ENCODE measurements around the gene SERINC1. TPM values are rescaled to one million over a fixed set of nuclear protein-coding genes. Genes with fewer than 3 reads are reported as not detected.
"Not testable (repeated sequence)": the region's sequence is repeated elsewhere in the genome, so short reads cannot be mapped to it uniquely, and the experiment has no call there.

Gene SERINC1
- total RNA-seq: 100 to 1,000 TPM; 125 to 159 (median 134) TPM

DNA sequence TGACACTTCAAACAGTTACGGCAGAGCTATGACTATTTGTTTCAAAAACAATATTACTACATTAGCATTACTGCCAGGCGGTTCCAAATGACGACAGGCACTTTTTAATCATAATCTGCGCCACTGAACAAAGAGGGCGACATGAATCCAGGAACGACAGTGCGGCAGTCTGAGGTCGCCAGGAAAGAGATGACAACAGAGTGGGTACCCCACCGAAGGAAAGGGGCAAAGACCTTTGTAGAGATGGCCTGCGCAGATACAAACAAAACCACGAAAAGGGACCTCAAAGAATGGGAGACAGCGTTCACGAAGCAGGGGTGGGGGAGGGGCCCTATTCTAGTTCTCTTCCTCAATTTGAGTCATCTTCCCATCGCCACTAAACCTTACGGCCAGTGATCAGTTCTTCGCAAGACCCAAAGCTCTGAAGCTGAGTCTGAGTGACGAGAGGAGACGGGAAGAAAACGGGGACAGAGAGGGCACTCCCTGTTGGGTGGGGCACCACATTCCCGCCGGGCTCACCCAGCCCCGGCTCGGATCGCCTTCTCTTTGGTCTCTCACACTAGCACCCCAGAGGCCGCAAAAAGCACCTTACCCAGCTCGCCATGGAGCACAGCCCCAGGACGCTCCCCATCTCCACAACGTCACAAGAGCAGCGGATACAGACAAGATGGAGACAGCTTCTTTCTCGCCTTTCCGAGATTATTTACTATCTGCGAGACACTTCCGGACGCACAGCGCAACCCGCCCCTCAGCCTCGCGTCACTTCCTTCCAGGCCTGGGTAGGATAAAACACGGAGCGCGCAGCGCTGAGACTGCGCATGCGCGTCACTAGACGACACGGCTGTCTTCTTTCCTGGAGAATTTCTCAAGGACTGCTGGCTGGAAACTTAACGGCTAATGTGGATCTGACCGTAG is at the start of gene SERINC1:
Gene SERINC1, minus strand, starts transcription at position 701 of the 915 bp plus-strand sequence. Its CDS starts 70 bp downstream, at position 631.
- WGBS, 2 donors: 0 to 1% methylated on average over 44 to 49 of the region's 49 CpGs
- DNase-seq (ENCODE audit: low spot score in 2 of 2): peak; percentile 95 to 98
- intact Hi-C loops (cut with DNase I; ENCODE audit: low total_unique reads): no loop called here
- peak in 1 of 2 donors; percentile 88 for TF ChIP-seq POLR2A (IDR thresholded peaks at IDR 0.05)
- TF ChIP-seq, protein P1, sequence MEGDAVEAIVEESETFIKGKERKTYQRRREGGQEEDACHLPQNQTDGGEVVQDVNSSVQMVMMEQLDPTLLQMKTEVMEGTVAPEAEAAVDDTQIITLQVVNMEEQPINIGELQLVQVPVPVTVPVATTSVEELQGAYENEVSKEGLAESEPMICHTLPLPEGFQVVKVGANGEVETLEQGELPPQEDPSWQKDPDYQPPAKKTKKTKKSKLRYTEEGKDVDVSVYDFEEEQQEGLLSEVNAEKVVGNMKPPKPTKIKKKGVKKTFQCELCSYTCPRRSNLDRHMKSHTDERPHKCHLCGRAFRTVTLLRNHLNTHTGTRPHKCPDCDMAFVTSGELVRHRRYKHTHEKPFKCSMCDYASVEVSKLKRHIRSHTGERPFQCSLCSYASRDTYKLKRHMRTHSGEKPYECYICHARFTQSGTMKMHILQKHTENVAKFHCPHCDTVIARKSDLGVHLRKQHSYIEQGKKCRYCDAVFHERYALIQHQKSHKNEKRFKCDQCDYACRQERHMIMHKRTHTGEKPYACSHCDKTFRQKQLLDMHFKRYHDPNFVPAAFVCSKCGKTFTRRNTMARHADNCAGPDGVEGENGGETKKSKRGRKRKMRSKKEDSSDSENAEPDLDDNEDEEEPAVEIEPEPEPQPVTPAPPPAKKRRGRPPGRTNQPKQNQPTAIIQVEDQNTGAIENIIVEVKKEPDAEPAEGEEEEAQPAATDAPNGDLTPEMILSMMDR (IDR thresholded peaks at IDR 0.05): no peak
- peak within 1 kb of the TSS; percentile 91 for H3K4me3 ChIP-seq (ENCODE audit: low read depth, poor library complexity, severe bottlenecking)

DNA sequence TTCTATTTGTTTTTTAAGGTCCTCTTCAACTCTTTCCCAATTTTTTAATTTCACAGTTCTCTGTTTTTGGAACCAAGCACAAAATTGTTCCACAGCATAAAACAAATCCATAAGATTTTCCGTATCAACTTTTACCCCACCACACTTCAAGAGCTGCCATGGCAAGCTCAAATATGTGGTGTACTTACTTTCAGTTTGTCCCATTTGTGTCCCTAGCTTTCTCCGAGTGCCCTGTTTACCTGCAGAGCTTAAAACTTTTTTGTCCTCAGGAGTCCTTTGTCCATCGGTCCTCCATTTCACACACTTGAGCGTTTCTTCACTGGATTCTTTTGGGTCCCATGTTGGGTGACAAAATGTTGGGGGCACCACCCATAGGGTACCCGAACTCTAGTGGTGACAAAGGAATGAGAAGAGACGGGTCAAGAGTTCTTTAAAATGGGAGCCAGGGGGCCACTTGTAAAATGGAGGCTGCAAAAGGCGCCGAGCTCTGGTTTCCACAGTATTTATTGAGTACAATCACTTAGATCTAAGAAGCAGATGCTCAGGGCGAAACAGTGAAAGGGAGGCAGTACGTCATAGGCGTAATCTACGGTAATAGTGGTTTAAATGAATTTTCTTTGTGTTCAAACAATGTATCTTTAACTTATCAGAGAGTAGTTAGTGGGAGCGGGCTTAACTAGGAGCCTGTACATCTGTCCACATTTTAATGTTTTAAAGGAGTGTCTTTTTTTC is 39.8 kb upstream of the SERINC1 start:
- no peak for TF ChIP-seq POLR2A (IDR thresholded peaks at IDR 0.05)
- TF ChIP-seq, protein P1 (IDR thresholded peaks at IDR 0.05): no peak
- intact Hi-C loops (cut with DNase I; ENCODE audit: low total_unique reads): no loop called here
- 94 to 95% methylated on average over 13 of the region's 13 CpGs for WGBS, 2 donors
- no peak overlapping the region for H3K4me3 ChIP-seq (ENCODE audit: low read depth, poor library complexity, severe bottlenecking)
- no peak for DNase-seq (ENCODE audit: low spot score in 2 of 2)

DNA sequence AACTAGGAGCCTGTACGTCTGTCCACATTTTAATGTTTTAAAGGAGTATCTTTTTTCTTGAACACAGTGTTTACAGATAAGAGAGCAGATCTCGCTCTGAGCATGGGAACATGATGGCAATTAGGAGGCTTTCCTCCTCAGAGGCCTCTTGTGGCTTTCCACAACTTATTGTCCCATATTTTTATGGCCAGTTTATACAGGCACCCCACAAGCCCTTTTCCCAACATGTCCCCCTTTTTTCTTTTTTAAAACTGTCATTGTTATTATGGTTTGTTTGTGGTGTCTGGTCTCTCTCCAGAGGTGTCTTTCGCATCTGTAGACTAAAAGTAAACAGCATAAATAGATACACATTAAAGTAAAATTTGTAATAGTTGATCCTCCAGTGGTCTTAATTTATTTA is 33.6 kb upstream of the SERINC1 start:
- H3K4me3 ChIP-seq (ENCODE audit: low read depth, poor library complexity, severe bottlenecking); intact Hi-C loops (cut with DNase I; ENCODE audit: low total_unique reads): not testable (repeated sequence)
- WGBS, 2 donors: 87 to 89% methylated on average over 3 of the region's 3 CpGs

DNA sequence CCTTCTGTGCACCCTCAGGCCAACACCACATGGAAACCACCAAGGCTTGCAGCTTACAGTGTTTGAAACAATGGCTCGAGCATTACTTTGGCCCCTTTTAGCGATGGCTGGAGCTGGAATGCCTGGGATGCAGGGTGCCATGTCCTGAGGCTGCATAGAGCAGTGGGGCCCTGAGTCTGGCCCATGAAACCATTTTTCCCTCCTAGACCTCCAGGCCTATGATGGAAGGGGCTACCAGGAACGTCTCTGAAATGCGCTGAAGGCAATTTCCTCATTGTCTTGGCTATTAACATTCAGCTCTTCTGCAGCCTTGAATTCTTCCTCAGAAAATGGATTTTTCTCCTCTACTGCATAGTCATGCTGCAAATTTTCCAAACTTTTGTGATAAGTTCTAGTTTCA is 29.9 kb upstream of the SERINC1 start:
- TF ChIP-seq POLR2A (IDR thresholded peaks at IDR 0.05): no peak
- TF ChIP-seq, protein P1 (IDR thresholded peaks at IDR 0.05): no peak
- 87 to 94% methylated on average over 4 of the region's 4 CpGs for WGBS, 2 donors
- no peak for DNase-seq (ENCODE audit: low spot score in 2 of 2)
- intact Hi-C loops (cut with DNase I; ENCODE audit: low total_unique reads): no loop called here
- H3K4me3 ChIP-seq (ENCODE audit: low read depth, poor library complexity, severe bottlenecking): no peak overlapping the region

More for the DNA sequence above, 33.6 kb upstream of the SERINC1 start:
- DNase-seq (ENCODE audit: low spot score in 2 of 2): not testable (repeated sequence)

DNA sequence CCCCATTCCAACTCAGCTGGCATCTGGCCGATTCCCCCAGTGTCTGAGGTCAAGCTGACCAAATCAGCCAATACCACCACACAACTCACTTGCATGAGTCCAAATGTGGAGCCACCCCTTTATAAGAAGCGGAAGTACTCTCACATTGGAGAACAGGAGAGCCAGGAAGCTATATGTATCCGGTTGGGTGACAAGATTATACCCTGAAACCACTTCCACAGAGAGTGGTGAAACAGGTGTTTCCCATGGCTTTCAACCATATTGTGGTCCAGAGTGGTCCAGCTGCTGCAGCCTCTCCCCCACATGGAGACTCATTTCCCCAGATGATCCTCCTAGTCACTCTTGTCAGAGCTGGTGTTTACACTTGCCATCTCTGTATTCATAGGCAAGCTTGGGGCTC is 24.0 kb upstream of the SERINC1 start:
- WGBS, 2 donors: 77 to 91% methylated on average over 3 of the region's 3 CpGs
- intact Hi-C loops (cut with DNase I; ENCODE audit: low total_unique reads): no loop called here
- no peak overlapping the region for H3K4me3 ChIP-seq (ENCODE audit: low read depth, poor library complexity, severe bottlenecking)
- TF ChIP-seq, protein P1 (IDR thresholded peaks at IDR 0.05): no peak
- no peak for TF ChIP-seq POLR2A (IDR thresholded peaks at IDR 0.05)
- DNase-seq (ENCODE audit: low spot score in 2 of 2): no peak

DNA sequence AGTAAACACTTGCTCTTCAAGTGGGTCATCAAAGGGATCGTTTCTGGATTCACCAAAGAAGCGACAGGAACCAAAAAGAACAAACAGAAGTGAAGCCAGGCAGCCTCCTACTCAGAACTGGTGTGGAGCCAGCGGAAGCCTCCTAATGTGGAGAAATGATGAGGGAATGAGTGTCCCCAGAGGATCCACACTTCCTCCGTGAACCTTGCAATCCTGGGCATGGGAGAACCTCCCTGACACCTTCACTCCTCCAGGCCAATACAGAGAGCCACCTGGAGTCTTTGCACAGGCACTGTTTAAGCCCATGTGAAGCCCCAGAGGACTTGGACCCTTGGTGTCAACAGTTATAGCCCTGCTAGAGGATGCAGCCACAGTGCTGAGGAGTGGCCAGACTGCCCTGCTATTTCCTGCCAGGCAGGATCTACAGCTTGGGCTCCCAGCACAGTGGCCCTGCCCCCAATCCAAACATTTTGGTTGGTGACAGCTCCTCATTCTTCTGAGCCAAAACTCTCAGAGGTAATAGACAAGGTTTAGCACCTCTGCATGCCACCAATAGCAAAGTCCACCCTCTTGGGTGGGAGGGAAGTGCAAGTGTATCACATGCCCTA is 23.2 kb upstream of the SERINC1 start:
- intact Hi-C loops (cut with DNase I; ENCODE audit: low total_unique reads): no loop called here
- DNase-seq (ENCODE audit: low spot score in 2 of 2): no peak
- H3K4me3 ChIP-seq (ENCODE audit: low read depth, poor library complexity, severe bottlenecking): no peak overlapping the region
- WGBS, 2 donors: 82 to 87% methylated on average over 4 of the region's 4 CpGs
- TF ChIP-seq, protein P1 (IDR thresholded peaks at IDR 0.05): no peak
- TF ChIP-seq POLR2A (IDR thresholded peaks at IDR 0.05): no peak

Measured in lower leg skin (tissue), 4 donors.